HEK293 (cell line): ENCODE measurements around the gene C3orf33.

Source experiments
- CTCF ChIA-PET: fragments of 350-600 bp; formaldehyde crosslinking; extraction: SDS; loops from one replicate; lab custom pipeline; 2021; ENCODE audit warnings: antibody characterized with exemption; lab: Yijun Ruan, JAX
- POLR2A ChIA-PET: fragments of 300-600 bp; formaldehyde crosslinking; extraction: SDS; loops from one replicate; lab custom pipeline; 2020; ENCODE audit warnings: antibody characterized with exemption, inconsistent platforms; lab: Yijun Ruan, JAX
- H3K27ac ChIP-seq: fragments of 200-500 bp; sonication (Bioruptor generic); 2 replicates; pipeline ENCODE4 v1.5.1; 2014; ENCODE audit warnings: low read depth, low read length, control low read depth, inconsistent platforms; ENCODE audit errors: extremely low read depth
- H3K36me3 ChIP-seq, 2 experiments: fragments of 200-500 bp in 1 of 2; sonication (Bioruptor generic) in 1 of 2; 1 replicate in 1 of 2; 2 replicates in 1 of 2; pipeline ENCODE4 v1.5.1; 2014 to 2017; ENCODE audit warnings: inconsistent platforms in 2 of 2, low read length in 2 of 2; ENCODE audit not compliant: control insufficient read depth in 2 of 2, insufficient read depth in 1 of 2
- H3K4me1 ChIP-seq: fragments of 200-500 bp; sonication (Bioruptor generic); 2 replicates; pipeline ENCODE4 v1.5.1; 2014; ENCODE audit warnings: mild to moderate bottlenecking, low read length, inconsistent platforms; ENCODE audit not compliant: control insufficient read depth, insufficient read depth
- H3K4me3 ChIP-seq: 2 replicates; pipeline ENCODE4 v1.5.1; 2011; ENCODE audit warnings: low read depth, mild to moderate bottlenecking, control low read depth, low read length, moderate library complexity
- H3K9me3 ChIP-seq: fragments of 200-500 bp; sonication (Bioruptor generic); 2 replicates; pipeline ENCODE4 v1.5.1; 2014; ENCODE audit warnings: low read depth, low read length, inconsistent platforms; ENCODE audit not compliant: control insufficient read depth, insufficient read depth
- HOXC10 ChIP-seq: sonication (generic); formaldehyde crosslinking; IDR thresholded peaks from 2 replicates; pipeline ENCODE4 v1.8.1; 2023; ENCODE audit warnings: mild to moderate bottlenecking, missing genetic modification reagents
- IKZF3 ChIP-seq: fragments of 450-650 bp; IDR thresholded peaks from 2 replicates; pipeline ENCODE4 v1.5.0; 2018; ENCODE audit warnings: missing biosample characterization, mild to moderate bottlenecking, missing genetic modification characterization, moderate library complexity
- MZF1 ChIP-seq: fragments of 450-650 bp; formaldehyde crosslinking; IDR thresholded peaks from 2 replicates; pipeline ENCODE4 v1.5.1; 2017; ENCODE audit warnings: missing biosample characterization, missing genetic modification characterization, borderline replicate concordance
- SETDB1 ChIP-seq: IDR thresholded peaks from one replicate; pipeline ENCODE4 v1.6.1; 2017; ENCODE audit warnings: mild to moderate bottlenecking, low read length, moderate library complexity, mixed read lengths; ENCODE audit not compliant: insufficient read length
- ZBTB20 ChIP-seq: fragments of 450-650 bp; formaldehyde crosslinking; IDR thresholded peaks from 2 replicates; pipeline ENCODE4 v1.5.1; 2016; ENCODE audit warnings: missing biosample characterization, missing genetic modification characterization
- ZNF10 ChIP-seq: fragments of 450-650 bp; formaldehyde crosslinking; IDR thresholded peaks from 2 replicates; pipeline ENCODE4 v1.5.1; 2017; ENCODE audit warnings: missing biosample characterization, missing genetic modification characterization
- ZNF121 ChIP-seq: fragments of 450-650 bp; formaldehyde crosslinking; IDR thresholded peaks from 2 replicates; pipeline ENCODE4 v1.5.1; 2016; ENCODE audit warnings: missing biosample characterization, missing genetic modification characterization
- ZNF211 ChIP-seq: fragments of 450-650 bp; formaldehyde crosslinking; IDR thresholded peaks from 2 replicates; pipeline ENCODE4 v1.5.1; 2016; ENCODE audit warnings: low read depth, missing biosample characterization, missing genetic modification characterization
- ZNF350 ChIP-seq: fragments of 450-650 bp; formaldehyde crosslinking; IDR thresholded peaks from 2 replicates; pipeline ENCODE4 v1.5.0; 2017; ENCODE audit warnings: missing biosample characterization, mild to moderate bottlenecking, missing genetic modification characterization
- ZNF426 ChIP-seq: fragments of 450-650 bp; formaldehyde crosslinking; IDR thresholded peaks from 2 replicates; pipeline ENCODE4 v1.5.1; 2017; ENCODE audit warnings: missing biosample characterization, missing genetic modification characterization, mild to moderate bottlenecking, inconsistent platforms, moderate library complexity
- ZNF544 ChIP-seq: fragments of 450-650 bp; formaldehyde crosslinking; IDR thresholded peaks from 2 replicates; pipeline ENCODE4 v1.5.0; 2017; ENCODE audit warnings: missing biosample characterization, missing genetic modification characterization
- ZNF600 ChIP-seq: fragments of 450-650 bp; formaldehyde crosslinking; IDR thresholded peaks from 2 replicates; pipeline ENCODE4 v1.5.1; 2016; ENCODE audit warnings: missing biosample characterization, missing genetic modification characterization
- ZNF670 ChIP-seq: fragments of 450-650 bp; formaldehyde crosslinking; IDR thresholded peaks from 2 replicates; pipeline ENCODE4 v1.5.1; 2016; ENCODE audit warnings: missing biosample characterization, missing genetic modification characterization, low read depth
- ZNF843 ChIP-seq: fragments of 450-650 bp; formaldehyde crosslinking; IDR thresholded peaks from 2 replicates; pipeline ENCODE4 v1.5.1; 2016; ENCODE audit warnings: missing biosample characterization, missing genetic modification characterization
- ZSCAN16 ChIP-seq: fragments of 450-650 bp; formaldehyde crosslinking; IDR thresholded peaks from 2 replicates; pipeline ENCODE4 v1.5.1; 2016; ENCODE audit warnings: missing biosample characterization, missing genetic modification characterization
- TF ChIP-seq, protein P1 (sequence below): fragments of 450-650 bp; formaldehyde crosslinking; IDR thresholded peaks from 2 replicates; pipeline ENCODE4 v1.5.1; 2016; ENCODE audit warnings: missing biosample characterization, missing genetic modification characterization, low read depth
- TF ChIP-seq, protein P2 (sequence below): fragments of 450-650 bp; formaldehyde crosslinking; IDR thresholded peaks from 2 replicates; pipeline ENCODE4 v1.5.1; 2016; ENCODE audit warnings: missing biosample characterization, missing genetic modification characterization
- TF ChIP-seq, protein P3 (sequence below): fragments of 450-650 bp; formaldehyde crosslinking; IDR thresholded peaks from 2 replicates; pipeline ENCODE4 v1.5.1; 2016; ENCODE audit warnings: missing biosample characterization, missing genetic modification characterization
- TF ChIP-seq, protein P4 (sequence below): fragments of 450-650 bp; formaldehyde crosslinking; IDR thresholded peaks from 2 replicates; pipeline ENCODE4 v1.5.1; 2016; ENCODE audit warnings: missing biosample characterization, missing genetic modification characterization
- TF ChIP-seq, protein P5 (sequence below): fragments of 450-650 bp; formaldehyde crosslinking; IDR thresholded peaks from 2 replicates; pipeline ENCODE4 v1.5.1; 2016; ENCODE audit warnings: missing biosample characterization, missing genetic modification characterization
- TF ChIP-seq, protein P6 (sequence below): fragments of 450-650 bp; formaldehyde crosslinking; IDR thresholded peaks from 2 replicates; pipeline ENCODE4 v1.5.1; 2017; ENCODE audit warnings: missing biosample characterization, mild to moderate bottlenecking, missing genetic modification characterization, moderate library complexity

The C3orf33 gene

DNA sequence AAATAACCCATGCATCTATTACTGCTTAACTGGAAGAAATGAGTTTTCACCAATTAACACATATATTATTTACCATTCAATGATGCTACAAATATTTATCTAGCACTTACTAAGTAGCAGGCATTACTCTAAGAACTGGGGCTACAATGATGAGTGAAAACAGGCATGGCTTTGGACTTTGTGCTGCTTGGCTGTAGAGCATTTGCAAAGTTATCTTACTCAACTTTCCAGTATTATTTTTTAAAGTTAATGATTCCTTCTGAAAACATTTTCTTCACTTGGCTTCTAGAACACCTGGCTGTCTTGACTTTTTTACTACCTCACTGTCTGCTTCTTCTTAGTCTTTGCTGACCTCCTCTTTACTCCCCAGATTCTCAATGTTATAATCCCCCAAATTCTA, 1.8 kb downstream of the C3orf33 start (continued):
- TF ChIP-seq, protein P1, sequence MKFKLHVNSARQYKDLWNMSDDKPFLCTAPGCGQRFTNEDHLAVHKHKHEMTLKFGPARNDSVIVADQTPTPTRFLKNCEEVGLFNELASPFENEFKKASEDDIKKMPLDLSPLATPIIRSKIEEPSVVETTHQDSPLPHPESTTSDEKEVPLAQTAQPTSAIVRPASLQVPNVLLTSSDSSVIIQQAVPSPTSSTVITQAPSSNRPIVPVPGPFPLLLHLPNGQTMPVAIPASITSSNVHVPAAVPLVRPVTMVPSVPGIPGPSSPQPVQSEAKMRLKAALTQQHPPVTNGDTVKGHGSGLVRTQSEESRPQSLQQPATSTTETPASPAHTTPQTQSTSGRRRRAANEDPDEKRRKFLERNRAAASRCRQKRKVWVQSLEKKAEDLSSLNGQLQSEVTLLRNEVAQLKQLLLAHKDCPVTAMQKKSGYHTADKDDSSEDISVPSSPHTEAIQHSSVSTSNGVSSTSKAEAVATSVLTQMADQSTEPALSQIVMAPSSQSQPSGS (tag by site-specific recombination): no peak
- TF ChIP-seq, protein P2, sequence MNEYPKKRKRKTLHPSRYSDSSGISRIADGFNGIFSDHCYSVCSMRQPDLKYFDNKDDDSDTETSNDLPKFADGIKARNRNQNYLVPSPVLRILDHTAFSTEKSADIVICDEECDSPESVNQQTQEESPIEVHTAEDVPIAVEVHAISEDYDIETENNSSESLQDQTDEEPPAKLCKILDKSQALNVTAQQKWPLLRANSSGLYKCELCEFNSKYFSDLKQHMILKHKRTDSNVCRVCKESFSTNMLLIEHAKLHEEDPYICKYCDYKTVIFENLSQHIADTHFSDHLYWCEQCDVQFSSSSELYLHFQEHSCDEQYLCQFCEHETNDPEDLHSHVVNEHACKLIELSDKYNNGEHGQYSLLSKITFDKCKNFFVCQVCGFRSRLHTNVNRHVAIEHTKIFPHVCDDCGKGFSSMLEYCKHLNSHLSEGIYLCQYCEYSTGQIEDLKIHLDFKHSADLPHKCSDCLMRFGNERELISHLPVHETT (tag by site-specific recombination): no peak
- no peak for TF ChIP-seq ZNF121
- TF ChIP-seq ZNF211 (tag by site-specific recombination): no peak
- TF ChIP-seq, protein P3, sequence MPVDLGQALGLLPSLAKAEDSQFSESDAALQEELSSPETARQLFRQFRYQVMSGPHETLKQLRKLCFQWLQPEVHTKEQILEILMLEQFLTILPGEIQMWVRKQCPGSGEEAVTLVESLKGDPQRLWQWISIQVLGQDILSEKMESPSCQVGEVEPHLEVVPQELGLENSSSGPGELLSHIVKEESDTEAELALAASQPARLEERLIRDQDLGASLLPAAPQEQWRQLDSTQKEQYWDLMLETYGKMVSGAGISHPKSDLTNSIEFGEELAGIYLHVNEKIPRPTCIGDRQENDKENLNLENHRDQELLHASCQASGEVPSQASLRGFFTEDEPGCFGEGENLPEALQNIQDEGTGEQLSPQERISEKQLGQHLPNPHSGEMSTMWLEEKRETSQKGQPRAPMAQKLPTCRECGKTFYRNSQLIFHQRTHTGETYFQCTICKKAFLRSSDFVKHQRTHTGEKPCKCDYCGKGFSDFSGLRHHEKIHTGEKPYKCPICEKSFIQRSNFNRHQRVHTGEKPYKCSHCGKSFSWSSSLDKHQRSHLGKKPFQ (tag by site-specific recombination): no peak
- TF ChIP-seq ZNF10 (tag by site-specific recombination): no peak

DNA sequence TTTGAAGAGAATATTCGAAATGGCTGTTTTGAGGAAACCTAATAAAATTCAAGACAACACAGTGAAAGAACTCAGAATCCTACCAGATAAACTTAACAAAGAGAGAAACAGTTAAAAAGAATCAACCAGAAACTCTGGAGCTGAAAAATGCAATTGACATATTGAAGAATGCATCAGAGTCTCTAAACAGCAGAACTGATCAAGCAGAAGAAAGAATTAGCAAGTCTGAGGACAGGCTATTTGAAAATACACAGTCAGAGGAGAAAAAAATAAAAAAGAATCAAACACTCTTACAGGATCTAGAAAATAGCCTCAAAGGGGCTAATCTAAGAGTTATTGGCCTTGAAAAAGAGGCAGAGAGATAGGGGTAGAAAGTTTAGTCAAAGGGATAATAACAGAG, 13.5 kb downstream of the C3orf33 start:
- ChIA-PET CTCF (interaction anchor here (2.6 kb wide), 1 partner anchor 13 kb away, joined by 10 read pairs; the partner anchor contains the start of gene C3orf33), POLR2A (no interaction called here)
- TF ChIP-seq ZNF350 (tag by site-specific recombination): no peak
- TF ChIP-seq, protein P4, sequence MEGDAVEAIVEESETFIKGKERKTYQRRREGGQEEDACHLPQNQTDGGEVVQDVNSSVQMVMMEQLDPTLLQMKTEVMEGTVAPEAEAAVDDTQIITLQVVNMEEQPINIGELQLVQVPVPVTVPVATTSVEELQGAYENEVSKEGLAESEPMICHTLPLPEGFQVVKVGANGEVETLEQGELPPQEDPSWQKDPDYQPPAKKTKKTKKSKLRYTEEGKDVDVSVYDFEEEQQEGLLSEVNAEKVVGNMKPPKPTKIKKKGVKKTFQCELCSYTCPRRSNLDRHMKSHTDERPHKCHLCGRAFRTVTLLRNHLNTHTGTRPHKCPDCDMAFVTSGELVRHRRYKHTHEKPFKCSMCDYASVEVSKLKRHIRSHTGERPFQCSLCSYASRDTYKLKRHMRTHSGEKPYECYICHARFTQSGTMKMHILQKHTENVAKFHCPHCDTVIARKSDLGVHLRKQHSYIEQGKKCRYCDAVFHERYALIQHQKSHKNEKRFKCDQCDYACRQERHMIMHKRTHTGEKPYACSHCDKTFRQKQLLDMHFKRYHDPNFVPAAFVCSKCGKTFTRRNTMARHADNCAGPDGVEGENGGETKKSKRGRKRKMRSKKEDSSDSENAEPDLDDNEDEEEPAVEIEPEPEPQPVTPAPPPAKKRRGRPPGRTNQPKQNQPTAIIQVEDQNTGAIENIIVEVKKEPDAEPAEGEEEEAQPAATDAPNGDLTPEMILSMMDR (tag by site-specific recombination): no peak
- TF ChIP-seq MZF1 (tag by site-specific recombination): no peak
- TF ChIP-seq IKZF3 (tag by site-specific recombination): no peak
- TF ChIP-seq ZNF600: no peak
- TF ChIP-seq ZSCAN16 (tag by site-specific recombination): no peak
- TF ChIP-seq, protein P5, sequence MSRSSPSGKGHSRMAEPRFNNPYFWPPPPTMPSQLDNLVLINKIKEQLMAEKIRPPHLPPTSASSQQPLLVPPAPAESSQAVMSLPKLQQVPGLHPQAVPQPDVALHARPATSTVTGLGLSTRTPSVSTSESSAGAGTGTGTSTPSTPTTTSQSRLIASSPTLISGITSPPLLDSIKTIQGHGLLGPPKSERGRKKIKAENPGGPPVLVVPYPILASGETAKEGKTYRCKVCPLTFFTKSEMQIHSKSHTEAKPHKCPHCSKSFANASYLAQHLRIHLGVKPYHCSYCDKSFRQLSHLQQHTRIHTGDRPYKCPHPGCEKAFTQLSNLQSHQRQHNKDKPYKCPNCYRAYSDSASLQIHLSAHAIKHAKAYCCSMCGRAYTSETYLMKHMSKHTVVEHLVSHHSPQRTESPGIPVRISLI (tag by site-specific recombination): no peak
- no peak for TF ChIP-seq ZNF843 (tag by site-specific recombination)
- TF ChIP-seq ZNF670 (tag by site-specific recombination): no peak
- no peak for TF ChIP-seq ZNF544 (tag by site-specific recombination)
- no peak for TF ChIP-seq ZNF426 (tag by site-specific recombination)
- TF ChIP-seq, all 188 proteins: peak for 0

DNA sequence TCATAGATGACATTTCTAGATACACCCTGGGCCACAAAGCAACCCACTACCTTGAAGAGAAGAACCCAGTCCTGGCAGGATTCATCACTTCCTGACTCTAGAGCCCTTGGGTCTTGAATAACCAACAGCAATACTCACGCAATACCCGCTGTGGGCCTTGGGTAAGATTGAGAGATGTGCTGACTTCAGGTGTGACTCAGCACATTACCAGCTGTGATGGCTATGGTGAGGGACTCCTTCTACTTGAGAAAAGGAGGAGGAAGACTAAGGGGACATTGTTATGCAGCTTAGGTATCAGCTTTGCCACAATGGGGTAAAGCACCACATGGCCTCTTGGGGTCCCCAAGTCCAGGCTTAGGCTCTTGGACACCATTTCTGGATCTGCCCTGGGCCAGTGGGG, 14.9 kb downstream of the C3orf33 start:
- peaks cover 0 to 13% of the 10 kb centered on the region in 2 experiments; a peak in 1 of 3 replicates for H3K36me3 ChIP-seq
- no peak overlapping the region for H3K27ac ChIP-seq
- POLR2A ChIA-PET: no interaction called here
- H3K4me1 ChIP-seq: no peaks in the 10 kb centered on the region
- H3K9me3 ChIP-seq: no peaks in the 10 kb centered on the region
- TF ChIP-seq, protein P6, sequence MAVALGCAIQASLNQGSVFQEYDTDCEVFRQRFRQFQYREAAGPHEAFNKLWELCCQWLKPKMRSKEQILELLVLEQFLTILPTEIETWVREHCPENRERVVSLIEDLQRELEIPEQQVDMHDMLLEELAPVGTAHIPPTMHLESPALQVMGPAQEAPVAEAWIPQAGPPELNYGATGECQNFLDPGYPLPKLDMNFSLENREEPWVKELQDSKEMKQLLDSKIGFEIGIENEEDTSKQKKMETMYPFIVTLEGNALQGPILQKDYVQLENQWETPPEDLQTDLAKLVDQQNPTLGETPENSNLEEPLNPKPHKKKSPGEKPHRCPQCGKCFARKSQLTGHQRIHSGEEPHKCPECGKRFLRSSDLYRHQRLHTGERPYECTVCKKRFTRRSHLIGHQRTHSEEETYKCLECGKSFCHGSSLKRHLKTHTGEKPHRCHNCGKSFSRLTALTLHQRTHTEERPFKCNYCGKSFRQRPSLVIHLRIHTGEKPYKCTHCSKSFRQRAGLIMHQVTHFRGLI (tag by site-specific recombination): no peak
- no peak for TF ChIP-seq ZBTB20 (tag by site-specific recombination)
- TF ChIP-seq SETDB1: no peak
- TF ChIP-seq HOXC10 (CRISPR knock-in tag): no peak
- H3K4me3 ChIP-seq: no peak overlapping the region
- CTCF ChIA-PET: no interaction called here

More for the DNA sequence above, 13.5 kb downstream of the C3orf33 start:
- no peaks in the 10 kb centered on the region for H3K9me3 ChIP-seq
- no peaks in the 10 kb centered on the region for H3K4me1 ChIP-seq
- H3K36me3 ChIP-seq: peaks cover 0 to 13% of the 10 kb centered on the region in 2 experiments; a peak in 1 of 3 replicates
- H3K27ac ChIP-seq: no peak overlapping the region
- H3K4me3 ChIP-seq: no peak overlapping the region
